Mucosa of stomach (tissue), 1 donor: ENCODE results near the gene UBE2I.
"Not testable (repeated sequence)": the region's sequence is repeated elsewhere in the genome, so short reads cannot be mapped to it uniquely, and the experiment has no call there.

ENCODE experiments used
- H3K27me3 ChIP-seq: one replicate; pipeline ENCODE4 v1.7.0; 2013; ENCODE audit warnings: mild to moderate bottlenecking, low read length; ENCODE audit not compliant: control insufficient read depth, insufficient read depth
- H3K36me3 ChIP-seq: one replicate; pipeline ENCODE4 v1.7.0; 2013; ENCODE audit warnings: low read length; ENCODE audit not compliant: control insufficient read depth, insufficient read depth
- H3K4me1 ChIP-seq: one replicate; pipeline ENCODE4 v1.7.0; 2013; ENCODE audit warnings: mild to moderate bottlenecking, low read length; ENCODE audit not compliant: control insufficient read depth, insufficient read depth
- H3K4me3 ChIP-seq: one replicate; pipeline ENCODE4 v1.7.0; 2013; ENCODE audit warnings: low read length
- H3K9ac ChIP-seq: one replicate; pipeline ENCODE4 v1.7.0; 2013; ENCODE audit warnings: mild to moderate bottlenecking, low read length, moderate library complexity
- H3K9me3 ChIP-seq: one replicate; pipeline ENCODE4 v1.7.0; 2013; ENCODE audit warnings: mild to moderate bottlenecking, low read length, moderate library complexity; ENCODE audit not compliant: control insufficient read depth
- donor health status: Pancreatic carcinoma.

The UBE2I gene

DNA sequence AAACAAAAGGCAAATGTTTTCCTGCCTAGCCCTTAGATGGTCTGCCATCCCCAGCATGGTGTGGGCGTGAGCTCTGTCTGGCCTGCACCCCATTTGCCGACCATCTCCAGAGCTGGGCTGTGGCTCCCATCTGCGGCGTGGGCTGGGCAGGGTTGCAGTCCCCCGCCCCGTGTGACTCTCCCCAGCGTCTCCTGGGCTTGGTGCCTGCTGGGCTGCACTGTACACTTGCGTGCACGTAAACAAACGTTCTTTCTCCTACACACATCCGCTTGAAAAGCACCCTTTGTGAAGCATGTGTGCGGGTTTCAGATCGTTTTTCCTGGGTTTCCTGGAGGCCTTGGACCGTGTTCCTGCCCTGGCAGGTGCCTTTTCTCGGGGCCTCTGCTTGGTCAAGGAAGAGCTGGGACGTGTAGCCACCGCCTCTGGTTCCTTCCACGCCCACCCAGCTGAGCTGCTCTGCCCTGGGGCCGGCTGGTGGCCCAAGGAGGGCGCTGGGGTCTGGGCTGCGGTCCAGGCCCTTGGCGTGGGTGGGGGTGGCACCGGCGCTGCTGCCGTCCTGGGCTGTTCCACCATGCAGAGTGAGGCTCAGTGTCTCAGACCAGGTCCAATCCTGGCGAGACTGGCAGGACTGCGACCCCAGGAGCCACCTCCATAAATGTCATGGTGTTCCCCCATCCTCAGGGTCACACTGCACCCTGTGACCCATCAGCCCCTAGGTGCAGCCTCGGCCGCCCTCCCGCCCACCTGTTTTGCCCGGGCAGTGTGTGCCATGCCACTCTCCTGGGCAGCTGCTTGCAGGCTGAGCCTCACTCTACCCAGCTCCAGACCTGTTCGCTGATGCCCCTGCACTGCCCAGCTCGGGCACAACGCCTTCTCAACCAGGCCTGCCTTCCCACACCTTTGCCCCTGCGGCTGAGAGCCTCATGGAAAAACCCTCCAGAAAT, 14.1 kb downstream of the UBE2I start:
- no peak overlapping the region for H3K9ac ChIP-seq

DNA sequence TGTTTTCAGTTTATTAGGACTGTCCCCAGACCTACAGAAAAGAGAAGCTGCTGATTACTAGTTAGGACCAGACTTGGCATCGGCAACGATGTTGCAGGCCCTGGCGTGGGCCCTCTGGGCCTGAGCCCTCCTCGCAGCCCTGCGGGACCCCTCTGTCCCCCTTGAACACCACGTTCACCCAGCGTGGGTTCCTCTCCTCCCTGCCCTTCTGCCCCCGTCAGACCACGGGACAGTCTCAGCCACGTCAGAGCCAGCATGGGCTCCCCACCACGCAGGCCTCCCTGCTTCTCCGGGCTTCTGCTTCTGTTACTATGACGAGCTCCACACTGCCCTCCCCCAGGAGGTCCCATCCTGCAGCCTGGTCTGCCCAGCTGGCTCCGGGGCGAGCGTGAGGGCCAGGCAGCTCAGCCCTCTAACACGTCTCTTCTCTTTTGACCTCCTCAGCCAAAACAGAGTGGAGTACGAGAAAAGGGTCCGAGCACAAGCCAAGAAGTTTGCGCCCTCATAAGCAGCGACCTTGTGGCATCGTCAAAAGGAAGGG, 14.9 kb downstream of the UBE2I start:
- Histone ChIP-seq H3K9ac (no peak overlapping the region), H3K4me3 (no peak overlapping the region), H3K36me3 (peaks cover 10% of the 10 kb centered on the region), H3K9me3 (no peaks in the 10 kb centered on the region), H3K27me3 (no peaks in the 10 kb centered on the region), H3K4me1 (no peaks in the 10 kb centered on the region)

More for the DNA sequence above, 14.1 kb downstream of the UBE2I start:
- H3K36me3 ChIP-seq, result peaks cover 12% of the 10 kb centered on the region
- H3K4me1 ChIP-seq, result no peaks in the 10 kb centered on the region
- no peaks in the 10 kb centered on the region for H3K9me3 ChIP-seq
- no peaks in the 10 kb centered on the region for H3K27me3 ChIP-seq
- no peak overlapping the region for H3K4me3 ChIP-seq

DNA sequence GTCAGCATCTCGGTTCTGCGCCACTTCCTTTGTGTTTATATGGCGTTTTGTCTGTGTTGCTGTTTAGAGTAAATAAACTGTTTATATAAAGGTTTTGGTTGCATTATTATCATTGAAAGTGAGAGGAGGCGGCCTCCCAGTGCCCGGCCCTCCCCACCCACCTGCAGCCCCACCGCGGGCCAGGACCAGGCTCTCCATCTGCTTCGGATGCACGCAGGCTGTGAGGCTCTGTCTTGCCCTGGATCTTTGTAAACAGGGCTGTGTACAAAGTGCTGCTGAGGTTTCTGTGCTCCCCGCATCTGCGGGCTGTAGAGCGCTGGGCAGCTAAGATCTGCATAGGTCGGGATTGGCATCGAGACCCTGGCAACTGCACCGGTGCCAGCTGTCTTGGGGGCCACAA, 15.8 kb downstream of the UBE2I start:
- no peak overlapping the region for H3K9ac ChIP-seq
- no peaks in the 10 kb centered on the region for H3K4me1 ChIP-seq
- no peak overlapping the region for H3K4me3 ChIP-seq
- H3K27me3 ChIP-seq, result no peaks in the 10 kb centered on the region
- H3K36me3 ChIP-seq, result peaks cover 8% of the 10 kb centered on the region
- H3K9me3 ChIP-seq, result no peaks in the 10 kb centered on the region

DNA sequence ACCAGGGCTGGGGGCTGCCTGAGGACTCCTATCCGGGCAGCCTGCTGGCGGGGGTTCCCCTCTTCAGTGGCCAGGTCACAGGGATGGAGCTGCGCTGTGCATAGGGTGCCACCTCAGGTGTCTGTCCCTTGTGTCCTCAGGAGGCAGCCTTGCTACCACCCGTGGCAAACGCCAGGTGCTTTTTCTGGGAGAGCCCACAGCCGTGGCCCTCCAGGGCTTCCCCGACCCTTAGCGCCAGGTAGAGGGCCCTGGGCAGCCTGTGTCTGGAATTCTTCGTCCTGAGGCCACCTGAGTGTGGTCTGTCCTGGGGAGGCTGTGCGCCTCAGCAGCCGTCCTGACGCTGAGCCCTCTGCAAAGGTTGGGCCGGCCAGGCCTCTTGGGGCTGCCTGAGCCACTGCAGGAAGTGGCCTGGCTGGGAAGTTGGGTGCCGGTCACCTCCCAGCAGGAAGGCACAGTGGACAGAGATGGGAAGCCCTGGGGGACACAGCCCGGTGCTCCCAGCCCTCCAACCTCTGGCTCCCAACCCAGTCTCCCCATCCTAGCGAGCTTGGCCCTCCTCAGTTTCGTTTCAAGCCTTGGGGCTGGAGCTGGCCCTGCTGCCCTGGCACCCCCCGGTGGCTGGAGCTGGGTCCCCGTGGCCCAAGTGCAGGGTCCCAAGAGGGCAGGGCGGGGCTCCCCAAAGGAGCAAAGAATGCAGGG, 16.4 kb downstream of the UBE2I start:
- peaks cover 8% of the 10 kb centered on the region for H3K36me3 ChIP-seq
- no peaks in the 10 kb centered on the region for H3K9me3 ChIP-seq
- no peaks in the 10 kb centered on the region for H3K27me3 ChIP-seq
- H3K4me3 ChIP-seq, result no peak overlapping the region
- H3K9ac ChIP-seq, result no peak overlapping the region
- no peaks in the 10 kb centered on the region for H3K4me1 ChIP-seq

DNA sequence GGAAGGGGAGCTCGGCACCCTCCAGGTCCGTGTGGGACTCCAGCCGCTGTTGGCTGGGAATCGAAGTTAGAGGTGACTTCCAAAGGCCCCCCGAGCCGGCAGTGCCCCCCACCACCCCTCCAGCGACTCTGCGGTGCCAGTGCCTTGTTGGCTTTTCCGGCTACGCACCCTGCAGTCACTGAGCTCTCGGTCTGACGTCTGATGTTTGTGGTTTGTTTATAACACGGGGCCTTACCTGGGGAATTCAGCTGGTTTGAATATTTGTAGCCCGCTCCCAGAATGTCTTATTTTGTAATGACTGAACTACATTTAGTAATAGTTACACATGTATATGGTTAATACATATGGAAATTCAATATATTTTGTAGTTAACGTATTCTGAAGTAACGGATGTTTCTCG, 17.0 kb downstream of the UBE2I start:
- Histone ChIP-seq H3K36me3 (peaks cover 8% of the 10 kb centered on the region), H3K9ac (no peak overlapping the region), H3K27me3 (peaks cover 3% of the 10 kb centered on the region), H3K9me3 (no peaks in the 10 kb centered on the region), H3K4me3 (no peak overlapping the region), H3K4me1 (peaks cover 5% of the 10 kb centered on the region)

DNA sequence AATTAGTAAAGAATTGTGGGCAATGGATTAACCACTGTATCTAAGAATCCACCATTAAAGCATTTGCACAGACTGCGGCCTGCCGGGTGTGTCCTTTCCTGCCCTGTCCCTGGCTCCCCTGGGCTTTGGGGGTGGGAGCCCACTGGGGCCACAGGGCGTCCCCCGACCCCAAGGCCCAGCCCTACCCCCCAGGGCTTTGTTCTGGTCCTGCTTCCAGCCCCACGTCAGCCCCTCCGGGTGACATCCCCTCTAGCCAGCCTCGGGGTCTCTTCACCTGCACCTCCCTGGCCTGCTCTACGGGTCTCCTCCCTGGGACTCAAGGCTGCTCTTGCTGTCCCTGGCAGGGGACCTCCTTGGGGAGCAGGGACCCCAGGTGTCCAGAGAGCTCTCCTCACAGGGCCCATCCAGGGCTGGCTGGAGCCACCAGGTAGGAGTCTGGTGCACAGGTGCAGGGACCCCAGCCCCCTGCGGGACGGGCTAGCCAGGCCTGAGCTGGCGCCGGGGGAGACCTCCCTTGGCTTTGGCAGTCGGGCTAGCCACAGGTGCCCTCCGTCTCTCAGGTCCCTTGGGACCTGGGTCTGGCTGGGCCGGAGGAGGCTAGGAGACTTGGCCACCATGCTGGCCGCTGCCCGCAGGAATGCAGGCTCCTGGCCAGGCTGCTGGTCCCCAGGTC, 17.6 kb downstream of the UBE2I start:
- Histone ChIP-seq H3K4me3 (no peak overlapping the region), H3K9me3 (no peaks in the 10 kb centered on the region), H3K9ac (no peak overlapping the region), H3K36me3 (peaks cover 8% of the 10 kb centered on the region), H3K4me1 (peaks cover 12% of the 10 kb centered on the region), H3K27me3 (peaks cover 10% of the 10 kb centered on the region)

DNA sequence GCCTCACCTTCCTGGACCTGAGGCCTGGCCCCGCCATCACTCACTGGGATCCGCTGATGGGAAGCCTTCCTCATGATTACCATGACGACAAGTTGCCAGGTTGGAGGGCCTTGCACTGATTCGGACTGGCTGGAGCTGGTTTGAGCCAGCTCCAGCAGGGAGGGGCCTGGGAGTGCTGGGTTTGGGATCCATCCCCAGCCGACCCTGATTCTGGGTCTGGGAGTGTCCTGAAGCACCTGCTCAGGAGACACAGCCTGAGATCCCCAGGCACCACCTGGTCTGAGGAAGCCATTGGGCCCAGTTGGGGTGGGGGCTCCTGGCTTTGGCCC, 18.1 kb downstream of the UBE2I start:
- Histone ChIP-seq H3K4me3 (no peak overlapping the region), H3K9me3 (no peaks in the 10 kb centered on the region), H3K36me3 (peaks cover 8% of the 10 kb centered on the region), H3K27me3 (peaks cover 15% of the 10 kb centered on the region), H3K4me1 (peaks cover 17% of the 10 kb centered on the region), H3K9ac (no peak overlapping the region)

DNA sequence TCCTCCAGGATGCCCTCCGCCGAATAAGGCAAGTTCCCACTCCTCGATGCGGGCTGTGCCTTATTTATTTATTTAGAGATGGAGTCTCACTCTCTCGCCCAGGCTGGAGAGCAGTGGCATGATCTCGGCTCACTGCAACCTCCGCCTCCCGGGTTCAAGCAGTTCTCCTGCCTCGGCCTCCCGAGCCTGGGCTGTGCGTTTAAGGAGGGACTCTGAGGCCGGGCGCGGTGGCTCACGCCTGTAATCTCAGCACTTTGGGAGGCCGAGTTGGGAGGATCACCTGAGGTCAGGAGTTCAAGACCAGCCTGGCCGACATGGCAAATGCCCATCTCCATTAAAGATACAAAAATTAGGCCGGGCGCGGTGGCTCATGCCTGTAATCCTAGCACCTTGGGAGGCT, 18.7 kb downstream of the UBE2I start:
- H3K9me3 ChIP-seq, H3K36me3 ChIP-seq, H3K4me3 ChIP-seq, H3K9ac ChIP-seq: not testable (repeated sequence)
- Histone ChIP-seq H3K4me1 (peaks cover 23% of the 10 kb centered on the region), H3K27me3 (peaks cover 21% of the 10 kb centered on the region)

DNA sequence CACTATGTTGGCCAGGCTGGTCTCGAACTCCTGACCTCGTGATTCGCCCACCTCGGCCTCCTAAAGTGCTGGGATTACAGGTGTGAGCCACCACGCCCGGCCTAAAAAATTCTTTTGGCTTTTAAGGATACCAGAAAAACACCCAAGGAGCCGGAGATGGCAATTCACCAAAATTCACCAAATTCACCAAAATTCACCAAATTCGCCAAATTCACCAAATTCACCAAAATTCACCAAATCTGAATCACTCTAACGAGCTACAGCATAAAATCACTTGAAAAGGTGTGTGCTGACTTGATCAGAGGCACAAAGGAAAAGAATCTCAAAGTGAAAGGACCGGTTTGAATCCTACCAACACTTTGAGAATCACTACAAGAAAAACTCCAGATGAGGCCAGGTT, 19.5 kb downstream of the UBE2I start:
- not testable (repeated sequence) for H3K4me3 ChIP-seq, H3K9ac ChIP-seq, H3K36me3 ChIP-seq, H3K9me3 ChIP-seq
- H3K27me3 ChIP-seq, result peaks cover 28% of the 10 kb centered on the region
- H3K4me1 ChIP-seq, result peaks cover 24% of the 10 kb centered on the region

DNA sequence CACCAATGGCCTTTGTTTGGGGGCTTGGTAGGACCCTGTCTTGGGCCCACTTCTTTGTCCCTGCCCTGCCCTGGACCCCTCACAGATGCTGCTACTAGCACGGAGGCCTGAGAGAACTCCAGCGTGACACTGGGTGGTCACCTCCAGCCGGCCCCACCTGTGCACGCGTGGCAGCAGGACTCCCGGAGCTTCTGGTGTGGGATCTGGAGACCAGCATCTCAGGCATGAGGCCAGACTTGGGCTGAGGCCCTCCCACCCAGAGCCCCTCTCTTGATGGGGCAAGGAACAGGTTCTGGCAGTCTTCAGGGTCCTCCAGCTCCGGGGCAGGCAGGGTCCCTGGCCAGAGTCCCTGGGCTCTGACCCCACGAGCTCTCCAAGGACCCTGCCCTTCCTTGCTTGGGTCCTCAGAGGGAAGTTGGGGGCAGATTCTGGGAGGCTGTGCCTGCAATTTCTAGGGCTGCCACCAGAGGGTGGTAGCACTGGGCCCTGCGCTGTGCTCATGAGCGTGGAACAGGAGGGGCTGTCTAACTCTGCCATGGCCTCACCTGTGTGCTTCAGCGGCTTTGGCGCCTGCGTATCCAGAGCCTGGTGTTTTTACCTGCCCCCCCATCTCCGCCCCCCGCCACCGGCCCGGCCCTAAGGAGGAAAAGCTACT, 21.0 kb downstream of the UBE2I start:
- peaks cover 2% of the 10 kb centered on the region for H3K36me3 ChIP-seq
- no peaks in the 10 kb centered on the region for H3K9me3 ChIP-seq
- H3K4me3 ChIP-seq, result no peak overlapping the region
- H3K4me1 ChIP-seq, result peaks cover 24% of the 10 kb centered on the region
- H3K27me3 ChIP-seq, result peaks cover 43% of the 10 kb centered on the region
- H3K9ac ChIP-seq, result no peak overlapping the region

DNA sequence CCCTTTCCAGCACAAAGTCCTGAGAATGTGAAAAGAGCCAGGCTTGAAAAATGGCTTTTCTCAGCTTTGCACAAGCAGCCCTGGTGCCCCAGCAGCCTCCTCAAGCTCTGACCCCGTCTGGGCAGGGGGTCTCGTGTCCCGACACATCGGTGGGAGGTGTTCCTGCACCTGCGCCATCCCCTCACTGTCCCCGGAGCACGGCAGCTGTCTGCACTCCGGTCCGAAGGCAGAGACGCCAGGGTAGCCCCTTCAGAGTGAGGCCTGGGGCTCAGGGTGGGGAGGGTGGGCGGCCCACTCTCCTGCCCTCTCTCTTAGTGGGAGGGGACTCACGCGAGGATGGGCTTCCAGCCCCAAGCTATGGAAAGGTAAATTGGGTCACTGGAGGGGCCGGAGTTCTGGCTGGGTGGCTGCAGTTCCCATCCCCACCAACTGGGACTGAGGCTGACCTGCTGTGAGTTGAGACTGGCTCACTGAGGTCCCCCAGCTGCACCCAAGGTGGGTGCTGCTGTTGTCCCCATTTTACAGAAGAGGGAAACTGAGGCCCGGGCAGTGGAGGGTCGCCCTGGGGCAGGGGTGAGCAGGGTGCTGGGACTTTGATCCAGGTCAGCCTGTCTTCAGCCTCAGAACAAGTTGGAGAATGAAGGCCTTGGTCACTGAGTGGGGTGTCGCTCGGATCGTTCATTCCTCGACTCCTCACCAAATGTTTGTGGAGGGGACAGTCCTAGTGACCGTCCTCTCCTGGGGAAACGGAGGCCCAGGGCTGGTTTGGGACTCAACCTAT, 21.7 kb downstream of the UBE2I start:
- peak overlapping the region; percentile 14 for H3K4me3 ChIP-seq
- peaks cover 24% of the 10 kb centered on the region for H3K4me1 ChIP-seq
- H3K27me3 ChIP-seq, result peaks cover 50% of the 10 kb centered on the region
- no peaks in the 10 kb centered on the region for H3K36me3 ChIP-seq
- H3K9ac ChIP-seq, result peak overlapping the region; percentile 53
- H3K9me3 ChIP-seq, result no peaks in the 10 kb centered on the region
